ENCODE data around the gene DNAI2.

Gene DNAI2

DNA sequence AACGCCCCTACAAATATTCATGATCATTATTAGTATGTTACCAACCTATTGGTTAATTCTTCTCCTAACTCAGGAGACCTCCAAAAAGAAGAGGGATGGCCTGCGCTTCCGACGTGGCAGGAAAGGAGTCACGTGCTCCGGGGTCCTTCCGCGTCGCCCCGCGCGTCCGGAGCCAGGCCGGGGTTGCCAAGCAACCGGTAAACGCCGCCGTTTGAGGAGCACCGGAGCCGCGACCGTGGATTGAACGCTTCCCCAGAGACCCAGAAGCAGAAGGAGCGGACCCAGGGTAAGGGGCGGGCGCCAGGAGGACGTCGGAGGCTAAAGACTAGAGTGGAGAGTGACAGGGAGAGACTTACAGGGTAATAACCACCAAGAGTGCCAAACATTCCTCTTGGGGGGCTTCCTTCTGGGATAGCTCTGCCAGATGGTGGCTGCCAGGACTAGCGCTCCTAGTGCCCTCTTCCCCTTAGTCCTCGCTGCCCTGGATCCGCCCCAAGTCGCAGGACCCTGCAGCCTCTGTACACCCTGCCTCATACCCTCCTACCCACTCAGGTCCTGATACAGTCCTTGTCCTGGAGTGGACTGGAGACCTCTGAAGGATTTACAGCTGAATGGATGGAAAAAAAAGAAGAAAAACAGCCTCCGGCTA is at the start of gene DNAI2:
TSS of gene DNAI2 (plus strand) at position 175 of the 649 bp plus-strand sequence. CDS start 7,584 bp downstream, outside the sequence.
- DNase-seq (ENCODE audit: low read depth in 1 of 2, low spot score in 1 of 2), result no peak

- DNase-seq (ENCODE audit: low read depth in 1 of 2, low spot score in 1 of 2), result no peak
Observed at GRCh38 chr17:74224959-74225725, 48.9 kb upstream of the DNAI2 start.

DNA sequence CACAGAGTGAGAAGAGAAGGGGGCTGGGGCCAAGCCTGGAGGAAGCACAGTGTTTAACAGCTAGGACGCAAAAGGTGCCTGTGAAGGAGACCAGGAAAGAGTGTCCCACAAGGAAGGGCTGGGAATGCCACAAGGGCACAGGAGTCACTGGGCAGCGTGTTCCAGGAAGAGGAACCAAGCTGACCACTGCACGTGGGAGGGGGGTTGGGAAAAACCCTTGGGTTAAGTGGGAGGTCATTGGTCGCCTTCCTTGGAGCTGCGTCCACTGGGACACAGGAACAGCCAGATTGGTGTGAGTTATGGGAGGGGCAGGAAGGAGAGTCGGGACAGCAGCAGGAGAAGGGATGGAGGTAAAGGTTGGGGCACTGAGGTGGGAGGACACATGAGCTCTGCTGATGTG is 47.8 kb upstream of the DNAI2 start:
- no peak for DNase-seq (ENCODE audit: low read depth in 1 of 2, low spot score in 1 of 2)

- no peak for DNase-seq (ENCODE audit: low read depth in 1 of 2, low spot score in 1 of 2)
Observed at GRCh38 chr17:74227271-74228080, 46.6 kb upstream of the DNAI2 start.

DNA sequence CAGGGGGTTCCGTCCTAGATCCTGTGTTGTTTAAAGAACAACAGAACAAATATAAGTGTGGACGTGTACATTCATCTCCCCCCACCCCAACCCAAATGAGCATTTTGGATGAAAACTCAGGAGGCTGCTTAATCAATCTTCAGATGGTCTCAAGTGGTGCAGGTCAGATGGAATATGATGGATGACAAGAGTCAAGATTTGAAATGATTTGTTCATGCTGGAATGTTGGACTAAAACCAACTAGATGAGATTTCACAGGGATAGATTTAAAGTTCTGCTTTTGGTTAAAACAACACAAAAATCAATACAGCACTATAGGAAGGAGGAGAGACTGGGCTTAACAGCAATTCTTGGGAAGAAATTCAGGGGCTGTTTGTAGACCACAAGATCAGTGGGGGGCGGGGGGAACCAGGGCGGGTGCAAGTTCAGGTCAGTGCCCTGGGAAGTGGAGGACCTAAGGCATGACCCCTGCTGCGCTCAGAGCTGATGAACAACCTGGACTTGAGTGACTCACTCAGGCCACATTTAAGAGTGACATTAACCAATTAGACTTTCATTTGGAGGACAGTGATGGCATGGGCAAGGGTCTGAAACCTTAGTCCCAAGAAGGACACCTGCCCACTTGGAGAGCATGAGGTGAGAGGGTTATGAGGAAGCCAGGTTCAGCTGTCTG is 45.6 kb upstream of the DNAI2 start:
- no peak for DNase-seq (ENCODE audit: low read depth in 1 of 2, low spot score in 1 of 2)

DNA sequence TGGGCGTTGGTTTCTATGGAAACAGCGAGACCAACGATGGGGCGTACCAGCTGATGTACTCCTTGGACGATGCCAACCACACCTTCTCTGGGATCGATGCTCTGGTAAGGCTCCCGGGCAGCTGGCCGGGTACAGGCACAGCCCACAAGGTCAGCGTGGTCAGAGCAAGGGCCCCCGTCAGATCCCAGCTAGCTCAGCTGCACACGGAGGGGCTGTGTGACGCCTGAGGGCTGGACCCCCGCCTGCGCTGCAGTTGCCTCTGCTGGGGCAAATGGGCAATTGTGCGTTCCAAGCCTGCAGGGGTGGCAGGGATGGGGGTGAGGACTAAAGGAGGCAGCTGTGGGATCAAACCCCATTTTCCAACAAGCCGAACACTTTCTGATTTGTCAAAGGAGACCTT is 43.1 kb upstream of the DNAI2 start:
- DNase-seq (ENCODE audit: low read depth in 1 of 2, low spot score in 1 of 2), result no peak

- no peak for DNase-seq (ENCODE audit: low read depth in 1 of 2, low spot score in 1 of 2)
Observed at GRCh38 chr17:74231928-74232907, 41.8 kb upstream of the DNAI2 start.

DNA sequence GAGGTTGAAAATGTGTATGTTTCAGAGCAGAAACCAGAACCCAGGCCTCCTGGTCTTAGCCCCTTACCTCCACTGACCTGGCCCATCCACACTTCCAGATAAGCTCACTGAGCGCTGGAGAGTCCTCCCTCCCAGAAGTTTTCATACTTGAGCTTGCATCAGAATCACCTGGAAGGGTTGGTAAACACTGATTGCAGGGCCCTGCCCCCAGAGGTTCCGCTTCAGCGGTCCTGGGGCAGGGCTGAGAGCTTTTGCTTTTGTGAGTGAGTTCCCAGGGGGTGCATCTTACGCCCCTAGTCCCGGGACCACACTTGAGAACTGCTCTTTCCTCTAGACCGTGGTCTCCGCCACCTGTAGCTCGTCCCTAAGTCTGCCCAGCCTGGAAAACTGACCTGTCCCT is 40.1 kb upstream of the DNAI2 start:
- DNase-seq (ENCODE audit: low read depth in 1 of 2, low spot score in 1 of 2), result no peak

DNA sequence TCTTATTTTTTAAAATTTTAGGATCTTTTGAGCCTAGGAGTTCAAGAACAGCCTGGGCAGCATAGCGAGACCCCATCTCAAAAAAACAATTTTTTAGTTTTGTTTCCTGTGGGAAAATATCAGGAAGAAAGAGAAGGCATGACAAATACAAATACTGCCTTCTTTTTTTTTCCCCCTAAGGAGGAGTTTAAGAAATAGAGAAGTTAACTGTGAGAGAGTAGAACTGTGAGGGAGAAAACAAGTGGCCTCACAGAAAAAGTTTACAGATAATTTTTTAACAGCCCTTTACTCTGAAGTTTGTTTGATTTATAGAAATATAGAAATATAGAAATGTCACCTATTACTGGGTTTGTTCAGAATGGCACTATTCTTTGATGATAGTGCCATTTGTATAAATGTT is 39.5 kb upstream of the DNAI2 start:
- no peak for DNase-seq (ENCODE audit: low read depth in 1 of 2, low spot score in 1 of 2)

DNA sequence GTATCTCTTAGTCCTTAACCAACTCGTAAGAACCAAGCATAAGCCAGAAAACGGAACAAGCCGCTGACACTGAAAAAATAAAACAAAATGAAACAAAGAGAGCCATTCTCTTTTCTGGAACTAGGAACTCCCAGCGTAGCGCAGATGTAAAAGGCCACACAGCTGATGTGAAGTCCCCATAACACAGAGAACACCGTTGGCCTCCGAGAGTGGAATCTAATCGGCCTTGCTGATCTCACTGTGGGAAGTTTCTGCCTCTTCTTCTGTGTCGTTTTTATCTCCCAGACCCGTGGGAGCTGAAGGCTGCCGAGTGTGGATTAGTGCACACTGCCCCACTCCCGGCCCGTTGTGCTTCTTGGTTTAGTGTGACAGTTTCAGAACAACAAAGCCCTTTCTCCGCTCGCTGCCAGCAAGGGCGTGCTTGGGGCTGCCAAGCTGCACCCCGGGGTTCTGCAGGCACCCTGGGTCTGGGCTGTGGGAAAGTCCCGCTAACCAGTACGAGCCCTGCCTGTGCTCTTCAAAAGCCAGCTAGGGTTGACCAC is 38.9 kb upstream of the DNAI2 start:
- DNase-seq (ENCODE audit: low read depth in 1 of 2, low spot score in 1 of 2), result no peak

DNA sequence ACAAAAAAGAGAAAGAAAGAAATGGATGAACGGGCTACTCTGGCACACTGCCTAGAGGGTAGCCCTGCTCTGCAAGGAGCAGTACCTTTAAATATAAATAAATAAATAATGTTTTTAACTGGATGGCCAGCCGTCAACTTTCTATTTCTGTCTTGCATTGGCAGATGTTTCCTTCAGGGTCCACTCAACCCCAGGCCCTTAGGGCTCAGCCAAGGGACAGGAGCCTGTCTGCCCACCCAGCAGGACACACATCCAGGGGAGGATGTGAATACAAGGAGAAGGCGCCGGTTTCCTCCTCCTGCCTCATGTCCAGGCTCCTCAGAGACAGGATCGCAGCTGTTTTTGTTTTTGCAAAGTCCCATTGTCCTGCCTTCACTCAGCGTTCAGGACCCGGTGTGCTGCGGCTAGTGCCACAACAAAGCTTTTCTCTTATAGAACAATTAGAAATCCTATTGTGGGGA is 38.1 kb upstream of the DNAI2 start:
- no peak for DNase-seq (ENCODE audit: low read depth in 1 of 2, low spot score in 1 of 2)

DNA sequence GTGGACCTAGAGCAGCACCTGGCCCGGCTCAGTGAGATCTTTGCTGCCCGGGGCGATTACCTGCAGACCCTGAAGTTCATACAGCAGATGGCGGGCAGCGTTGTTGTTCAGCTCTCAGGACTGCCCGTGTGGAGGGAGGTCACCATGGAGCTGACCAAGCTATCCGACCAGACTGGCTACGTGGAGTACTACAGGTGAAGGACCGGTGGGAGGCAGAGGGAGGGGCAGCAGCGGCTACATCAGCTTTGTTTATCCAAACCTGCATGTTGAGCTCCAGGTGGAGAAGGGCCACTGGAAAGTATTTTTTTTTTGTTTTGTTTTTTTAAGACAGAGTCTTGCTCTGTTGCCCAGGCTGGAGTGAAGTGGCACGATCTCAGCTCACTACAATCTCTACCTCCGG is 36.7 kb upstream of the DNAI2 start:
- no peak for DNase-seq (ENCODE audit: low read depth in 1 of 2, low spot score in 1 of 2)

DNA sequence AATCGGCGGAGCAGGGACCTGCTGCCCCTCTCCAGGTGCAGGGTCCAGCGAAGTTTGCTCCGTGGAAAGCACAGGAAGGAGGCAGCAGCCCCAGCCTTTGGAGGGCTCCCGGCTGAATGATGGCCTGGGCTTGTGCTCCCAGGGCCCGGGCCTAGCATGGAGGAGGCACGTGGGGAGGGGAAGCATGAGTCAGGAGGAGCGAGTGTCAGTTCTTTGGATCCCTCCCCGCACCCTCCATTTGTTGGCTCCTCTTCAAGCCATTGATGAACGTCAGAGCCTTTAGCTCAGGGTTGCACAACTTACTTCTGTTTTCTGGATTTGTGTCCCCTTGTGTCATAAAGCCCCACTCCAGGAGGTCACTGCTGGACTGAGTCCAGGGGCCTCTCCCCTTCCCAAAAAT is 34.9 kb upstream of the DNAI2 start:
- no peak for DNase-seq (ENCODE audit: low read depth in 1 of 2, low spot score in 1 of 2)

DNA sequence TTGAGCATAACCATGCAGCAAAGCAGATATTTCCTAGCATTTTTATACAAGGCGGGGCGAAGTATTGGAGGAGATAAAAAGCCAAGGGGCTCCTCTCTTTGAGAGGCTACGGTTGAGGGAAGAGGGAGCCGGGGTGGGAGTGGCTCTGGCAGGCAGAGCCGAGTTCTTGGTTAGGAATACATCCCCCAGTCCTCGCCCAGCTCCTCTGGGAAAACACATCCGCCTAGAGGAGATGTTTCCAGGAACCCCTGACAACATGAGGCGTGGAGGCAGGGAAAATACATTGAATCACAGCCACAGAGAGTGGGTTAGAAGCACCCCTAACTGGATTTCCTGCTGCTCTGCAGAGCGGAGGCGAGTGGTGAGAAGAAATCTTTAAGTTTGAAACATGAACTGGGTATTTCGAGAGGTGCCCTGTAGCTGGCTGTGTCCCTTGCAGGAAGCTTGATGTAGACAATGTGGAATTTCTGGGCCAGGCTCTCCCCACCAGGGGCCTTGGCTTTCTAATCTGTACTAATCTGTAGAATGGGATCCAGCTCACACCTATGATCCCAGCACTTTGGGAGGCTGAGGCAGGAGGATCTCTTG is 33.3 kb upstream of the DNAI2 start:
- no peak for DNase-seq (ENCODE audit: low read depth in 1 of 2, low spot score in 1 of 2)

DNA sequence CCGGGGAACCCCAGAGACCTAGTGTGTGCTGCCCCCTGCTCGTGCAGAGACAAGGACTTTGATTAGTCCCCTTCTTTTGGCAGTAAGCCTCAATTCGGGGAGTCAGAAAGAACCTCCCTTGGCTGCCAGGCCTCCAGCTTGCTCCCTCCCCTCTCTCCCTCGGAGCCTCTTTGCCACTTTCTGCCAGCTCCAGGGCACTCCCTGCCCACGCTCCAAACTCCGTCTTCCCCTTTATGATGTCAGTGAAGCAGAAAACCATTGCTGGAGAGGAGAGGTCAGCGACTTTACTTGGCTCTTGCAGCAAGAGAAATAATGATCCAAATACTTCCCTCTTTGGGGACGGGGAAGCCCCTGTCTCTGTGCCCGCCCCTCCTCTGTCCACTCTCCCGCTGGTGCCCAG is 32.6 kb upstream of the DNAI2 start:
- no peak for DNase-seq (ENCODE audit: low read depth in 1 of 2, low spot score in 1 of 2)

DNA sequence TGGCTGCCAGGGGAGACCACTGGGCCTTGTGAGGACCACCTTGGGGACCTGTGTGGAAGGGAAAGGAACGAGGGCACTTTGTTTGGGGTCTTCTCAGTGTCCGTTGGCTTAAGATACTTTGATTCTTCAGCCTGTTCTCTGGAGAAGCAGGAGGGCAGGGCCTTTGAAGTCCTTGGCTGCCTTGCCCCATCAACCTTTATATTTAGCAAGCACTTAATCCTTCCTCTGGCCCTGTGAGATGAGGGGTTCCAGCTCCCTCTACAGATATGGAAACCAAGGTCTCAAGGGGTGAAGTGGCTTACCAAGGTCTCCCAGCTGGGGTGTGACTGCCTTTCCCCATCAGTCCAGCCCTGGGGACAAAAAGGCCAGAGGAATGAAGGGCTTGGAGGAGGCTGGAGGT is 32.2 kb upstream of the DNAI2 start:
- DNase-seq (ENCODE audit: low read depth in 1 of 2, low spot score in 1 of 2), result no peak

GRCh38 chr17:74243013-74243755 is 30.9 kb upstream of the DNAI2 start:
- no peak for DNase-seq (ENCODE audit: low read depth in 1 of 2, low spot score in 1 of 2)

GRCh38 chr17:74244128-74244527 is 29.9 kb upstream of the DNAI2 start:
- DNase-seq (ENCODE audit: low read depth in 1 of 2, low spot score in 1 of 2), result no peak

DNA sequence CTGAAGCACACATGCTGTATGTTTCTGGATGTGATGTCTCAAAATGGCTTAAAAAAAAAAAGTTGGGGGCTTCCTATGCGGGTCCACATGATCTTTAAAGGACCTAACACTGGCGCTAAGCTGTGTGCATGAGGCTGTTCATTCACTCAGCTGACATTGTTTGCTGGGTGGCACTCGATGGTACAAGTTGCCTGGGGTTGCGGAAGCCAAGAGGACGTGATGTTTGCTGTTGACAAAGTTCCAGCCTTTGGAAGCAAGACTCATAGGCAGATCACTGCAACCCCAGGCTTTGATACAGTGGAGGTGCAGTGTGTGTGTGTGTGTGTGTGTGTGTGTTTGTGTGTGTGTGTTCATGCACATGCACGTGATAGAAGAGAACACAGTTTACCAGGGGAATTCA is 29.5 kb upstream of the DNAI2 start:
- no peak for DNase-seq (ENCODE audit: low read depth in 1 of 2, low spot score in 1 of 2)
